ENCODE measurements around the gene TRAF1. TPM values are rescaled to one million over a fixed set of nuclear protein-coding genes. Genes with fewer than 3 reads are reported as not detected.

Gene TRAF1
- polyA plus RNA-seq, 1 donor from 2014 or later, result 0.89 TPM

GRCh38 chr9:120853198-120853597 lies 73.4 kb downstream of the TRAF1 start:
- no peaks in the 10 kb centered on the region for H3K36me3 ChIP-seq (ENCODE audit: insufficient read depth, low read length)
- H3K27ac ChIP-seq (ENCODE audit: low read length), result no peak overlapping the region
- no peak overlapping the region for H2AFZ ChIP-seq (ENCODE audit: low read depth, low read length)
- H3K4me2 ChIP-seq (ENCODE audit: low read length), result no peak overlapping the region
- H3K27me3 ChIP-seq (ENCODE audit: insufficient read depth, low read depth, low read length), result no peaks in the 10 kb centered on the region
- H3K4me3 ChIP-seq (ENCODE audit: low read length), result no peak overlapping the region
- H3F3A ChIP-seq (ENCODE audit: insufficient read depth, low read length, poor library complexity, severe bottlenecking), result no peaks in the 10 kb centered on the region
- no peaks in the 10 kb centered on the region for H4K20me1 ChIP-seq (ENCODE audit: insufficient read depth)
- H3K9ac ChIP-seq (ENCODE audit: low read length), result no peak overlapping the region
- H3K79me2 ChIP-seq (replicated peaks; ENCODE audit: insufficient read depth, low read length), result no peaks in the 10 kb centered on the region
- no peaks in the 10 kb centered on the region for H3K9me2 ChIP-seq (ENCODE audit: insufficient read depth, low read length)
- TF ChIP-seq REST (IDR thresholded peaks at IDR 0.05; ENCODE audit: borderline replicate concordance) (no peak), MXI1 (conservative IDR thresholded peaks at IDR 0.05; ENCODE audit: poor library complexity, severe bottlenecking) (no peak), SMC3 (conservative IDR thresholded peaks at IDR 0.05; ENCODE audit: poor library complexity) (no peak), TAF1 (IDR thresholded peaks at IDR 0.05; ENCODE audit: low read depth) (no peak), CTCF (IDR thresholded peaks at IDR 0.05; ENCODE audit: poor library complexity, severe bottlenecking) (no peak), EP300 (conservative IDR thresholded peaks at IDR 0.05; ENCODE audit: poor library complexity, severe bottlenecking) (no peak), RAD21 (conservative IDR thresholded peaks at IDR 0.05) (no peak), EZH2 (IDR thresholded peaks at IDR 0.05; ENCODE audit: borderline replicate concordance, insufficient read depth, low read length, poor library complexity, severe bottlenecking) (no peak), POLR2AphosphoS5 (IDR thresholded peaks at IDR 0.05) (no peak)
- no peaks in the 10 kb centered on the region for H3K9me3 ChIP-seq (ENCODE audit: low read length)

Other genes with a start within 250 kb of the TRAF1 start
- 32.8 and 35.0 TPM in 2 replicates for gene MEGF9, start 212.3 kb downstream of the TRAF1 start, polyA plus RNA-seq
- gene FBXW2, start 133.4 kb downstream of the TRAF1 start, polyA plus RNA-seq, result 42.5 and 49.5 TPM in 2 replicates
- gene PSMD5, start 83.9 kb downstream of the TRAF1 start, polyA plus RNA-seq, result 11.1 and 11.7 TPM in 2 replicates
- gene PHF19, start 49.6 kb downstream of the TRAF1 start, polyA plus RNA-seq, result 3.0 and 4.9 TPM in 2 replicates
- gene C5, start 123.5 kb upstream of the TRAF1 start, polyA plus RNA-seq, result 1.5 and 3.8 TPM in 2 replicates
- gene CNTRL, start 148.2 kb upstream of the TRAF1 start, polyA plus RNA-seq, result 16.0 and 17.0 TPM in 2 replicates

Measured in neural cell (in vitro differentiated cells).